HepG2 (cell line): Measurements from ENCODE around the gene MIA3. TPM values are rescaled to one million over a fixed set of nuclear protein-coding genes. Genes with fewer than 3 reads are reported as not detected.

Experiments
- ATAC-seq: fragments of 200-7000 bp; cut with Tn5 transposase; 3 replicates; pipeline ENCODE4 v1.9.1; 2020; ENCODE audit warnings: mild to moderate bottlenecking, moderate library complexity
- BruUV-seq: library from RNA; stranded (reverse); fragments of 400-500 nt; replicated peaks from 2 replicates; lab custom pipeline; 2021; lab: Mats Ljungman, UMichigan
- CTCF ChIA-PET: fragments of 300-600 bp; formaldehyde crosslinking; extraction: SDS; loops from one replicate; lab custom pipeline; 2021; ENCODE audit warnings: low total read pairs, inconsistent platforms, low intra/inter-chr PET ratio; lab: Yijun Ruan, JAX
- POLR2A ChIA-PET: fragments of 350-600 bp; sonication (Branson Sonifier 250); formaldehyde crosslinking; loops from one replicate; lab custom pipeline; 2020; ENCODE audit warnings: antibody characterized with exemption, inconsistent platforms; lab: Yijun Ruan, JAX
- DNase-seq: peaks from one replicate; pipeline ENCODE4 v3.0.0-alpha.2; 2015; ENCODE audit warnings: low spot score
- FAIRE-seq: peaks from 3 replicates; lab custom pipeline; 2011; peaks lifted over from hg19 to GRCh38; lab: Jason Lieb, UNC
- H2AFZ ChIP-seq: one replicate; pipeline ENCODE4 v1.6.1; 2011; ENCODE audit warnings: low read length, inconsistent platforms
- H3K27ac ChIP-seq: fragments of 300-600 bp; 3 replicates; pipeline ENCODE4 v1.8.0; 2011; ENCODE audit warnings: mixed run types, mild to moderate bottlenecking, mixed read lengths, low read length, inconsistent platforms; ENCODE audit not compliant: insufficient read depth; ENCODE audit errors: extremely low read length
- H3K27me3 ChIP-seq, 2 experiments: fragments of 200-600 bp in 1 of 2; 2 replicates in 1 of 2; 3 replicates in 1 of 2; pipeline versions ENCODE4 v1.6.0 to v1.8.0; 2011; ENCODE audit warnings: low read length in 2 of 2, mild to moderate bottlenecking in 2 of 2, moderate library complexity in 2 of 2, inconsistent platforms in 1 of 2; ENCODE audit not compliant: insufficient read depth in 2 of 2, control insufficient read depth in 1 of 2
- H3K36me3 ChIP-seq, 2 experiments: fragments of 200-600 bp in 1 of 2; replicated peaks in 1 of 2; 2 replicates in 1 of 2; 3 replicates in 1 of 2; pipeline versions ENCODE4 v1.5.1 to v1.8.0; 2011; ENCODE audit warnings: low read length in 2 of 2, inconsistent platforms in 1 of 2; ENCODE audit not compliant: insufficient read depth in 2 of 2, control insufficient read depth in 1 of 2
- H3K4me1 ChIP-seq: 2 replicates; pipeline ENCODE4 v1.5.1; 2012; ENCODE audit warnings: low read length, inconsistent platforms; ENCODE audit not compliant: insufficient read depth
- H3K4me2 ChIP-seq: 2 replicates; pipeline ENCODE4 v1.6.0; 2011; ENCODE audit warnings: low read depth, low read length, inconsistent platforms
- H3K4me3 ChIP-seq, 3 experiments: fragments of 200-600 bp in 1 of 3; sonication (generic), shearing (Covaris generic) in 1 of 3; replicated peaks in 1 of 3; 2 replicates each; pipeline ENCODE4 v1.5.1; 2011 to 2016; ENCODE audit warnings: low read length in 3 of 3, inconsistent platforms in 2 of 3, low read depth in 2 of 3, mild to moderate bottlenecking in 2 of 3, control low read depth in 1 of 3, mixed read lengths in 1 of 3; ENCODE audit not compliant: insufficient read depth in 1 of 3
- H3K79me2 ChIP-seq: one replicate; pipeline ENCODE4 v1.6.1; 2011; ENCODE audit warnings: low read length, inconsistent platforms; ENCODE audit not compliant: insufficient read depth
- H3K9ac ChIP-seq: 2 replicates; pipeline ENCODE4 v1.6.0; 2011; ENCODE audit warnings: mild to moderate bottlenecking, low read depth, low read length, inconsistent platforms; ENCODE audit not compliant: insufficient read depth
- H3K9me3 ChIP-seq: 2 replicates; pipeline ENCODE4 v1.5.1; 2012; ENCODE audit warnings: mild to moderate bottlenecking, low read length
- H4K20me1 ChIP-seq: 2 replicates; pipeline ENCODE4 v1.6.0; 2011; ENCODE audit warnings: inconsistent platforms, mild to moderate bottlenecking, low read length, moderate library complexity; ENCODE audit not compliant: insufficient read depth
- CENPX ChIP-seq: sonication (generic); formaldehyde crosslinking; IDR thresholded peaks from 2 replicates; pipeline ENCODE4 v1.9.0; 2021; ENCODE audit warnings: mild to moderate bottlenecking, missing genetic modification reagents, moderate library complexity
- CHD4 ChIP-seq: fragments of 200-600 bp; sonication (generic); IDR thresholded peaks from 2 replicates; pipeline ENCODE4 v1.7.0; 2017; ENCODE audit warnings: mild to moderate bottlenecking, low read length, borderline replicate concordance
- FIP1L1 ChIP-seq: fragments of 200-400 bp; formaldehyde crosslinking; IDR thresholded peaks from 2 replicates; pipeline ENCODE4 v1.6.1; 2018; ENCODE audit warnings: low read depth, mild to moderate bottlenecking, low read length, moderate library complexity, borderline replicate concordance; ENCODE audit not compliant: insufficient read depth
- HDAC6 ChIP-seq: fragments of 200-600 bp; sonication (generic); IDR thresholded peaks from 2 replicates; pipeline ENCODE4 v1.7.0; 2017; ENCODE audit warnings: mild to moderate bottlenecking, antibody characterized with exemption, low read length, low read depth
- KMT2A ChIP-seq: sonication (generic); formaldehyde crosslinking; IDR thresholded peaks from 2 replicates; pipeline ENCODE4 v1.4.0; 2020; ENCODE audit warnings: missing genetic modification reagents
- TBP ChIP-seq: sonication (generic); formaldehyde crosslinking; IDR thresholded peaks from 2 replicates; pipeline ENCODE4 v1.5.0; 2020; ENCODE audit warnings: missing genetic modification reagents
- ZFYVE20 ChIP-seq: sonication (generic); formaldehyde crosslinking; IDR thresholded peaks from 2 replicates; pipeline ENCODE4 v1.8.0; 2023; ENCODE audit warnings: low read depth, mild to moderate bottlenecking, moderate library complexity, missing genetic modification reagents, borderline replicate concordance
- ZNF251 ChIP-seq: sonication (generic); formaldehyde crosslinking; IDR thresholded peaks from 2 replicates; pipeline ENCODE4 v1.9.0; 2021; ENCODE audit warnings: mild to moderate bottlenecking, missing genetic modification reagents
- ZNF337 ChIP-seq: sonication (generic); formaldehyde crosslinking; IDR thresholded peaks from 2 replicates; pipeline ENCODE4 v1.5.1; 2020; ENCODE audit warnings: missing genetic modification reagents, low read depth, mild to moderate bottlenecking, borderline replicate concordance
- ZNF792 ChIP-seq: IDR thresholded peaks from 2 replicates; pipeline ENCODE4 v1.6.1; 2016
- WGBS: methylation state at CpG from one replicate; pipeline ENCODE4 v1.1.6; 2017; ENCODE audit warnings: low lambda C conversion rate; 5-methylcytosine and 5-hydroxymethylcytosine counted together
- in situ Hi-C: cut with HindIII; loops from 2 replicates; pipeline ENCODE4 v1.10.0; 2017; ENCODE audit warnings: low pct_unique_long_range_greater_than_20kb; ENCODE audit not compliant: extremely low pct_ligation_motif_present
- intact Hi-C: fragments of 100-400 bp; cut with micrococcal nuclease; formaldehyde crosslinking; loops from one replicate; pipeline ENCODE4 v1.10.0; 2022; ENCODE audit not compliant: unreplicated experiment
- polyA plus RNA-seq, 8 experiments: library from polyadenylated mRNA; depleted of rRNA in 3 of 8; stranded (reverse) in 7 of 8; unstranded in 1 of 8; fragments of >200 nt; fragmentation: Illumina TruSeq in 4 of 8; extraction: Trizol in 4 of 8; gene quantifications; 2 replicates each; pipeline versions ENCODE4 v1.2.1 to v1.2.3, GENCODE V29; 2011 to 2016; ENCODE audit warnings: low read depth in 4 of 8, missing spikeins in 1 of 8, mixed read lengths in 1 of 8; ENCODE audit not compliant: insufficient read depth in 1 of 8
- total RNA-seq, 5 experiments: library from RNA; depleted of rRNA; stranded (reverse); fragments of >200 nt; fragmentation: Illumina TruSeq; extraction: Trizol; gene quantifications; 2 replicates each; pipeline ENCODE4 v1.2.3, GENCODE V29; 2016; ENCODE audit warnings: low read depth in 1 of 5
- TF ChIP-seq, protein P1 (sequence below): sonication (generic); formaldehyde crosslinking; conservative IDR thresholded peaks from 2 replicates; pipeline ENCODE4 v1.8.0; 2022; ENCODE audit warnings: mild to moderate bottlenecking, moderate library complexity, missing genetic modification reagents
- TF ChIP-seq, protein P2 (sequence below): IDR thresholded peaks from 2 replicates; pipeline ENCODE4 v1.6.1; 2018; ENCODE audit warnings: missing genetic modification reagents
- TF ChIP-seq, protein P3 (sequence below): IDR thresholded peaks from 2 replicates; pipeline ENCODE4 v1.6.1; 2016; ENCODE audit warnings: mild to moderate bottlenecking

Gene MIA3
- total and polyA plus RNA-seq, 2 of the 13 experiments (the other 11 are each of a cell fraction or from before 2014, with no cell fraction given), result 45.6 to 48.7 TPM

DNA sequence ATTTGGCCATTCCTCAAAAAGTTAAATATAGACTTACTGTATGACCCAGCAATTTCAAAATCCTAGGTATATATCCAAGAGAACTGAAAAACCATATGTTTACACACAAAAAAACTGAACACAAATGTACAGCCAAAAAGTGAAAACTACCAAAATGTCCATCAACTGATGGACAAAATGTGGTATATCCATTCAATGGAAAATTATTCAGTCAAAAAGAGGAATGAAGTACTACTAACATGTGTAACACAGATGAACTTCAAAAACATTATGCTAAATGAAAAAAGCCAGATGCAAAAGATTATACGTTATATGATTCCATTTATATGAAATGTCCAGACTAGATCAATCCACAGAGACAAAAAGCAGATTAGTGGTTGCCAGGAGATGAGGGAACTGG, 86.4 kb downstream of the MIA3 start:
- no peak for FAIRE-seq
- H3K79me2 ChIP-seq, result peaks cover 19% of the 10 kb centered on the region
- POLR2A ChIA-PET, result no interaction called here
- TF ChIP-seq CENPX (CRISPR knock-in tag), result no peak
- TF ChIP-seq, protein P1, sequence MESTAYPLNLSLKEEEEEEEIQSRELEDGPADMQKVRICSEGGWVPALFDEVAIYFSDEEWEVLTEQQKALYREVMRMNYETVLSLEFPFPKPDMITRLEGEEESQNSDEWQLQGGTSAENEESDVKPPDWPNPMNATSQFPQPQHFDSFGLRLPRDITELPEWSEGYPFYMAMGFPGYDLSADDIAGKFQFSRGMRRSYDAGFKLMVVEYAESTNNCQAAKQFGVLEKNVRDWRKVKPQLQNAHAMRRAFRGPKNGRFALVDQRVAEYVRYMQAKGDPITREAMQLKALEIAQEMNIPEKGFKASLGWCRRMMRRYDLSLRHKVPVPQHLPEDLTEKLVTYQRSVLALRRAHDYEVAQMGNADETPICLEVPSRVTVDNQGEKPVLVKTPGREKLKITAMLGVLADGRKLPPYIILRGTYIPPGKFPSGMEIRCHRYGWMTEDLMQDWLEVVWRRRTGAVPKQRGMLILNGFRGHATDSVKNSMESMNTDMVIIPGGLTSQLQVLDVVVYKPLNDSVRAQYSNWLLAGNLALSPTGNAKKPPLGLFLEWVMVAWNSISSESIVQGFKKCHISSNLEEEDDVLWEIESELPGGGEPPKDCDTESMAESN (CRISPR knock-in tag), result no peak
- no peak for TF ChIP-seq KMT2A
- TF ChIP-seq, protein P2, sequence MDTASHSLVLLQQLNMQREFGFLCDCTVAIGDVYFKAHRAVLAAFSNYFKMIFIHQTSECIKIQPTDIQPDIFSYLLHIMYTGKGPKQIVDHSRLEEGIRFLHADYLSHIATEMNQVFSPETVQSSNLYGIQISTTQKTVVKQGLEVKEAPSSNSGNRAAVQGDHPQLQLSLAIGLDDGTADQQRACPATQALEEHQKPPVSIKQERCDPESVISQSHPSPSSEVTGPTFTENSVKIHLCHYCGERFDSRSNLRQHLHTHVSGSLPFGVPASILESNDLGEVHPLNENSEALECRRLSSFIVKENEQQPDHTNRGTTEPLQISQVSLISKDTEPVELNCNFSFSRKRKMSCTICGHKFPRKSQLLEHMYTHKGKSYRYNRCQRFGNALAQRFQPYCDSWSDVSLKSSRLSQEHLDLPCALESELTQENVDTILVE (CRISPR knock-in tag), result no peak
- TF ChIP-seq ZNF251 (CRISPR knock-in tag), result no peak
- TF ChIP-seq HDAC6, result no peak
- no peak for TF ChIP-seq TBP (CRISPR knock-in tag)
- TF ChIP-seq, protein P3, sequence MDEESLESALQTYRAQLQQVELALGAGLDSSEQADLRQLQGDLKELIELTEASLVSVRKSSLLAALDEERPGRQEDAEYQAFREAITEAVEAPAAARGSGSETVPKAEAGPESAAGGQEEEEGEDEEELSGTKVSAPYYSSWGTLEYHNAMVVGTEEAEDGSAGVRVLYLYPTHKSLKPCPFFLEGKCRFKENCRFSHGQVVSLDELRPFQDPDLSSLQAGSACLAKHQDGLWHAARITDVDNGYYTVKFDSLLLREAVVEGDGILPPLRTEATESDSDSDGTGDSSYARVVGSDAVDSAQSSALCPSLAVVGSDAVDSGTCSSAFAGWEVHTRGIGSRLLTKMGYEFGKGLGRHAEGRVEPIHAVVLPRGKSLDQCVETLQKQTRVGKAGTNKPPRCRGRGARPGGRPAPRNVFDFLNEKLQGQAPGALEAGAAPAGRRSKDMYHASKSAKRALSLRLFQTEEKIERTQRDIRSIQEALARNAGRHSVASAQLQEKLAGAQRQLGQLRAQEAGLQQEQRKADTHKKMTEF (CRISPR knock-in tag), result no peak
- TF ChIP-seq ZFYVE20, result no peak
- no peak for TF ChIP-seq CHD4
- TF ChIP-seq ZNF792 (CRISPR knock-in tag), result no peak
- TF ChIP-seq ZNF337 (CRISPR knock-in tag), result no peak
- TF ChIP-seq FIP1L1, result no peak
- TF ChIP-seq, all 625 proteins: peak for 0
- Histone ChIP-seq H2AFZ (no peak overlapping the region), H3K4me1 (peaks cover 5% of the 10 kb centered on the region), H4K20me1 (no peaks in the 10 kb centered on the region), H3K27ac (no peak overlapping the region), H3K36me3 (peaks cover 0 to 10% of the 10 kb centered on the region in 2 experiments; a peak in 1 of 5 replicates), H3K27me3 (no peaks in the 10 kb centered on the region), H3K9ac (no peak overlapping the region), H3K4me2 (no peak overlapping the region), H3K9me3 (no peaks in the 10 kb centered on the region), H3K4me3 (no peak overlapping the region)
- no peak for ATAC-seq
- WGBS, result 94% methylated on average over 1 of the region's 1 CpG
- intact Hi-C loops (no loop called here), in situ Hi-C loops (no loop called here)
- CTCF ChIA-PET, result no interaction called here
- DNase-seq, result no peak
- no TSS peak for BruUV-seq
